GM23248 (cell line): ENCODE data around the gene DDB1.

ENCODE experiments used
- EZH2 ChIP-seq: fragments of 200-600 bp; sonication (generic); IDR thresholded peaks from 2 replicates; pipeline ENCODE4 v1.6.1; 2018; ENCODE audit warnings: antibody characterized with exemption, mild to moderate bottlenecking; ENCODE audit not compliant: insufficient read depth, poor library complexity, severe bottlenecking
- EZH2phosphoT487 ChIP-seq: fragments of 200-600 bp; sonication (generic); IDR thresholded peaks from 2 replicates; pipeline ENCODE4 v1.6.1; 2018; ENCODE audit warnings: antibody characterized with exemption, moderate library complexity, mild to moderate bottlenecking, low read depth; ENCODE audit not compliant: insufficient read depth

- no peak for TF ChIP-seq EZH2phosphoT487
- no peak for TF ChIP-seq EZH2
These were observed 38.8 kb downstream of the DDB1 start for GRCh38 chr11:61293867-61294716.
